Gastroesophageal sphincter (tissue), 3 donors: Measurements from ENCODE around the gene FLNA.

Experiments
- CTCF ChIP-seq, 4 experiments: fragments of 200-600 bp in 2 of 4; fragments of 450-650 bp in 2 of 4; sonication (generic) in 1 of 4; IDR thresholded peaks; one replicate each; pipeline ENCODE4 v1.5.1; 2017 to 2019; ENCODE audit warnings: antibody characterized with exemption in 4 of 4, mild to moderate bottlenecking in 2 of 4, moderate library complexity in 2 of 4
- EP300 ChIP-seq: sonication (generic); formaldehyde crosslinking; IDR thresholded peaks from one replicate; pipeline ENCODE4 v1.6.1; 2017; ENCODE audit warnings: antibody characterized with exemption, mild to moderate bottlenecking
- POLR2AphosphoS5 ChIP-seq: sonication (generic); formaldehyde crosslinking; IDR thresholded peaks from one replicate; pipeline ENCODE4 v1.6.1; 2017; ENCODE audit warnings: antibody characterized with exemption

- TF ChIP-seq CTCF (IDR thresholded peaks at IDR 0.05): peak; percentile 33 to 77 (median 58)
- TF ChIP-seq POLR2AphosphoS5: no peak
- no peak for TF ChIP-seq EP300
Observed at GRCh38 chrX:154308108-154308946, 66.1 kb downstream of the FLNA start.
